Fibroblast of lung (primary cell): ENCODE data around the gene GALNT2. TPM values are rescaled to one million over a fixed set of nuclear protein-coding genes. Genes with fewer than 3 reads are reported as not detected.

Experiments
- DNase-seq, 2 donors: peaks; one replicate each; pipeline versions ENCODE4 v3.0.0 to v3.0.0-alpha.2; 2010; ENCODE audit warnings: low read depth in 2 of 2
- H2AFZ ChIP-seq: 2 replicates; pipeline ENCODE4 v1.5.1; 2012; ENCODE audit warnings: low read length, control low read depth, inconsistent platforms
- H3K27ac ChIP-seq: 2 replicates; pipeline ENCODE4 v1.5.1; 2011; ENCODE audit warnings: low read length, control low read depth; ENCODE audit not compliant: insufficient read depth
- H3K27me3 ChIP-seq: 2 replicates; pipeline ENCODE4 v1.5.1; 2011; ENCODE audit warnings: mild to moderate bottlenecking, low read length; ENCODE audit not compliant: control insufficient read depth, insufficient read depth
- H3K36me3 ChIP-seq: 2 replicates; pipeline ENCODE4 v1.5.1; 2011; ENCODE audit warnings: low read length; ENCODE audit not compliant: control insufficient read depth, insufficient read depth
- H3K4me1 ChIP-seq: 2 replicates; pipeline ENCODE4 v1.5.1; 2011; ENCODE audit warnings: low read length; ENCODE audit not compliant: control insufficient read depth, insufficient read depth; ENCODE audit errors: extremely low read depth
- H3K4me2 ChIP-seq: 2 replicates; pipeline ENCODE4 v1.5.1; 2011; ENCODE audit warnings: low read length, control low read depth; ENCODE audit not compliant: insufficient read depth; ENCODE audit errors: extremely low read depth
- H3K4me3 ChIP-seq, 4 experiments: fragments of 200-600 bp in 1 of 4; sonication (generic) in 1 of 4; replicated peaks in 1 of 4; 2 replicates each; pipeline ENCODE4 v1.5.1; 2011 to 2016; ENCODE audit warnings: low read length in 4 of 4, low read depth in 3 of 4, mild to moderate bottlenecking in 3 of 4, control low read depth in 2 of 4, inconsistent platforms in 1 of 4, mixed read lengths in 1 of 4; ENCODE audit not compliant: insufficient read depth in 1 of 4; ENCODE audit errors: control extremely low read depth in 1 of 4
- H3K79me2 ChIP-seq: 2 replicates; pipeline ENCODE4 v1.5.1; 2012; ENCODE audit warnings: mild to moderate bottlenecking, low read length, inconsistent platforms; ENCODE audit not compliant: control insufficient read depth, insufficient read depth
- H3K9ac ChIP-seq: 2 replicates; pipeline ENCODE4 v1.5.1; 2011; ENCODE audit warnings: mild to moderate bottlenecking, low read length, control low read depth; ENCODE audit not compliant: insufficient read depth
- H3K9me3 ChIP-seq: 2 replicates; pipeline ENCODE4 v1.5.1; 2012; ENCODE audit warnings: low read depth, low read length; ENCODE audit not compliant: control insufficient read depth, insufficient read depth
- H4K20me1 ChIP-seq: 2 replicates; pipeline ENCODE4 v1.5.1; 2011; ENCODE audit warnings: low read length; ENCODE audit not compliant: control insufficient read depth, insufficient read depth; ENCODE audit errors: extremely low read depth
- CTCF ChIP-seq, 2 donors: IDR thresholded peaks in 1 of 2; conservative IDR thresholded peaks in 1 of 2; 1 replicate in 1 of 2; 2 replicates in 1 of 2; pipeline ENCODE4 v1.5.1; 2011 to 2012; ENCODE audit warnings: low read length in 2 of 2, control low read depth in 1 of 2, inconsistent platforms in 1 of 2, low read depth in 1 of 2, mild to moderate bottlenecking in 1 of 2
- EZH2 ChIP-seq: IDR thresholded peaks from 2 replicates; pipeline ENCODE4 v1.5.1; 2012; ENCODE audit warnings: low read length, control low read depth, mild to moderate bottlenecking; ENCODE audit errors: missing control alignments
- polyA plus RNA-seq, 2 donors: library from polyadenylated mRNA; depleted of rRNA in 1 of 2; stranded (reverse) in 1 of 2; unstranded in 1 of 2; fragments of >200 nt; gene quantifications; 2 replicates each; pipeline ENCODE4 v1.2.1, GENCODE V29; 2011 to 2012; ENCODE audit warnings: missing spikeins in 1 of 2
- total RNA-seq: library from RNA; depleted of rRNA; stranded (reverse); fragments of >200 nt; gene quantifications from 2 replicates; pipeline ENCODE4 v1.2.1, GENCODE V29; 2014

Gene GALNT2
- total and polyA plus RNA-seq, 2 donors (not counting 1 experiment from before 2014, with no cell fraction given) = 106 to 115 TPM

- Histone ChIP-seq H4K20me1 (no peaks in the 10 kb centered on the region), H3K36me3 (peaks cover 3% of the 10 kb centered on the region), H3K9ac (no peak overlapping the region), H3K4me1 (peaks cover 16% of the 10 kb centered on the region), H3K9me3 (no peaks in the 10 kb centered on the region), H3K4me2 (no peak overlapping the region), H3K4me3 (no peak overlapping the region), H3K27ac (no peak overlapping the region), H3K79me2 (peaks cover 52% of the 10 kb centered on the region), H3K27me3 (no peaks in the 10 kb centered on the region), H2AFZ (no peak overlapping the region)
- TF ChIP-seq CTCF (conservative IDR thresholded peaks at IDR 0.05 in 1 of 2, IDR thresholded peaks at IDR 0.05 in 1 of 2; ENCODE audit: low read depth in 1 of 2, low read length in 2 of 2) = no peak
- TF ChIP-seq EZH2 = no peak
- no peak for DNase-seq
Observed at GRCh38 chr1:230117694-230118093, 50.7 kb downstream of the GALNT2 start.

- Histone ChIP-seq H3K9me3 (no peaks in the 10 kb centered on the region), H3K27me3 (no peaks in the 10 kb centered on the region), H3K4me3 (no peak overlapping the region), H3K4me2 (no peak overlapping the region), H3K4me1 (peaks cover 5% of the 10 kb centered on the region), H3K79me2 (peaks cover 54% of the 10 kb centered on the region), H3K36me3 (peaks cover 3% of the 10 kb centered on the region), H2AFZ (no peak overlapping the region), H3K27ac (no peak overlapping the region), H4K20me1 (no peaks in the 10 kb centered on the region), H3K9ac (no peak overlapping the region)
- no peak for DNase-seq
- TF ChIP-seq EZH2 (no peak), CTCF (conservative IDR thresholded peaks at IDR 0.05 in 1 of 2, IDR thresholded peaks at IDR 0.05 in 1 of 2; ENCODE audit: low read depth in 1 of 2, low read length in 2 of 2) (no peak)
Observed at GRCh38 chr1:230119340-230119739, 52.3 kb downstream of the GALNT2 start.

GRCh38 chr1:230120289-230120920 lies 53.4 kb downstream of the GALNT2 start:
- Histone ChIP-seq H3K79me2 (peaks cover 54% of the 10 kb centered on the region), H3K4me3 (no peak overlapping the region), H3K9me3 (no peaks in the 10 kb centered on the region), H3K36me3 (peaks cover 3% of the 10 kb centered on the region), H3K4me1 (peaks cover 5% of the 10 kb centered on the region), H4K20me1 (no peaks in the 10 kb centered on the region), H3K27ac (no peak overlapping the region), H3K4me2 (no peak overlapping the region), H3K9ac (no peak overlapping the region), H2AFZ (no peak overlapping the region), H3K27me3 (no peaks in the 10 kb centered on the region)
- no peak for TF ChIP-seq CTCF (conservative IDR thresholded peaks at IDR 0.05 in 1 of 2, IDR thresholded peaks at IDR 0.05 in 1 of 2; ENCODE audit: low read depth in 1 of 2, low read length in 2 of 2)
- no peak for TF ChIP-seq EZH2
- DNase-seq = no peak
